ENCODE data around the gene LARGE1.

DNA sequence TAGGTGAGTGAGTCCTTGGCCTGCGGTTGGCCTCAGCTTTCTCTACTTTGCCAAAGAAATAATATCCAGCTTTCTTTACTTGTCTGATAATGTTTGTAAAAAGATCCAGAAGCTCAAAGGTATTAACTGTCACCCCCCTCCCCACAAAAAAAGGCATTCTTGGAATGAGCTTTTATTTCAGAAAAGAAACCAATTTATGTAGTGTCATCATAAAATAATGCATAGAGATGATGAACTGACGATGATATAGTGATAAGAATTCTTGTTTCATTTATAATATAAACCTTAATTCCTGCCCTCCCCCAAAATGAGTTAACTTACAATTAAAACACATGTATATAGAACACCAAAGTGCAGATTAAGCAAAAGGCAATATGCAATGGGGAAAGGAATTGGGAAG, 191.4 kb downstream of the LARGE1 start:
- TF ChIP-seq, protein P1, sequence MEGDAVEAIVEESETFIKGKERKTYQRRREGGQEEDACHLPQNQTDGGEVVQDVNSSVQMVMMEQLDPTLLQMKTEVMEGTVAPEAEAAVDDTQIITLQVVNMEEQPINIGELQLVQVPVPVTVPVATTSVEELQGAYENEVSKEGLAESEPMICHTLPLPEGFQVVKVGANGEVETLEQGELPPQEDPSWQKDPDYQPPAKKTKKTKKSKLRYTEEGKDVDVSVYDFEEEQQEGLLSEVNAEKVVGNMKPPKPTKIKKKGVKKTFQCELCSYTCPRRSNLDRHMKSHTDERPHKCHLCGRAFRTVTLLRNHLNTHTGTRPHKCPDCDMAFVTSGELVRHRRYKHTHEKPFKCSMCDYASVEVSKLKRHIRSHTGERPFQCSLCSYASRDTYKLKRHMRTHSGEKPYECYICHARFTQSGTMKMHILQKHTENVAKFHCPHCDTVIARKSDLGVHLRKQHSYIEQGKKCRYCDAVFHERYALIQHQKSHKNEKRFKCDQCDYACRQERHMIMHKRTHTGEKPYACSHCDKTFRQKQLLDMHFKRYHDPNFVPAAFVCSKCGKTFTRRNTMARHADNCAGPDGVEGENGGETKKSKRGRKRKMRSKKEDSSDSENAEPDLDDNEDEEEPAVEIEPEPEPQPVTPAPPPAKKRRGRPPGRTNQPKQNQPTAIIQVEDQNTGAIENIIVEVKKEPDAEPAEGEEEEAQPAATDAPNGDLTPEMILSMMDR (IDR thresholded peaks at IDR 0.05; ENCODE audit: poor library complexity), result no peak
- TF ChIP-seq EZH2 (IDR thresholded peaks at IDR 0.05; ENCODE audit: borderline replicate concordance) (no peak), EZH2phosphoT487 (IDR thresholded peaks at IDR 0.05; ENCODE audit: low read depth, severe bottlenecking, unreplicated experiment) (no peak)

Data from hepatocyte (in vitro differentiated cells).